DMS153 treated with DMSO at 0.1 percent for 48 hours (cell line): ENCODE results near the gene ITGB2.

Experiments used
- DNase-seq: peaks from one replicate; lab custom pipeline; 2025; ENCODE audit not compliant: unreplicated experiment; lab: John Stamatoyannopoulos, UW

ITGB2 gene

GRCh38 chr21:44920694-44921604, at the start of gene ITGB2:
Gene ITGB2 (minus strand): TSS chr21:44920899. CDS start chr21:44910782, 10,117 bp downstream.
- DNase-seq = no peak

GRCh38 chr21:44969931-44970755, 49.4 kb upstream of the ITGB2 start:
- DNase-seq = no peak

- DNase-seq = no peak
Observed at GRCh38 chr21:44969066-44969670, 48.5 kb upstream of the ITGB2 start.

- no peak for DNase-seq
Observed at GRCh38 chr21:44967082-44968047, 46.7 kb upstream of the ITGB2 start.

- no peak for DNase-seq
Observed at GRCh38 chr21:44966135-44967081, 45.7 kb upstream of the ITGB2 start.

- DNase-seq = no peak
Observed at GRCh38 chr21:44965251-44966022, 44.7 kb upstream of the ITGB2 start.

- DNase-seq = no peak
Observed at GRCh38 chr21:44964381-44964780, 43.7 kb upstream of the ITGB2 start.

- DNase-seq = no peak
Observed at GRCh38 chr21:44962403-44962966, 41.8 kb upstream of the ITGB2 start.

GRCh38 chr21:44960141-44961092, 39.7 kb upstream of the ITGB2 start:
- no peak for DNase-seq

GRCh38 chr21:44959376-44960091, 38.8 kb upstream of the ITGB2 start:
- no peak for DNase-seq

- DNase-seq = no peak
Observed at GRCh38 chr21:44958471-44959191, 37.9 kb upstream of the ITGB2 start.

- no peak for DNase-seq
Observed at GRCh38 chr21:44957901-44958451, 37.3 kb upstream of the ITGB2 start.

GRCh38 chr21:44957047-44957831, 36.5 kb upstream of the ITGB2 start:
- no peak for DNase-seq

- no peak for DNase-seq
Observed at GRCh38 chr21:44956356-44957046, 35.8 kb upstream of the ITGB2 start.
